Brain microvascular endothelial cell (primary cell): ENCODE measurements around the gene ASGR1.

Experiments
- DNase-seq: peaks from one replicate; pipeline ENCODE4 v3.0.0-alpha.2; 2020
- H3K27ac ChIP-seq: fragments of 250-450 bp; sonication (Bioruptor Pico); 2 replicates; pipeline ENCODE4 v1.5.1; 2020; ENCODE audit warnings: mild to moderate bottlenecking, moderate library complexity
- H3K27me3 ChIP-seq: fragments of 250-450 bp; sonication (Bioruptor Pico); replicated peaks from 2 replicates; pipeline ENCODE4 v1.5.1; 2020; ENCODE audit warnings: mild to moderate bottlenecking
- H3K36me3 ChIP-seq: fragments of 250-450 bp; sonication (Bioruptor Pico); replicated peaks from 2 replicates; pipeline ENCODE4 v1.5.1; 2020; ENCODE audit warnings: mild to moderate bottlenecking
- H3K4me3 ChIP-seq: 2 replicates; pipeline ENCODE4 v1.5.1; 2011; ENCODE audit warnings: low read depth, mild to moderate bottlenecking, control low read depth, low read length, moderate library complexity
- CTCF ChIP-seq: IDR thresholded peaks from 2 replicates; pipeline ENCODE4 v1.5.1; 2011; ENCODE audit warnings: low read depth, mild to moderate bottlenecking, moderate library complexity, low read length, control low read depth, inconsistent platforms; ENCODE audit errors: missing control alignments
- in situ Hi-C: cut with HindIII; loops from 2 replicates; pipeline ENCODE4 v1.10.0; 2017; ENCODE audit warnings: low sequenced_read_pairs, low pct_ligation_motif_present

The ASGR1 gene

DNA sequence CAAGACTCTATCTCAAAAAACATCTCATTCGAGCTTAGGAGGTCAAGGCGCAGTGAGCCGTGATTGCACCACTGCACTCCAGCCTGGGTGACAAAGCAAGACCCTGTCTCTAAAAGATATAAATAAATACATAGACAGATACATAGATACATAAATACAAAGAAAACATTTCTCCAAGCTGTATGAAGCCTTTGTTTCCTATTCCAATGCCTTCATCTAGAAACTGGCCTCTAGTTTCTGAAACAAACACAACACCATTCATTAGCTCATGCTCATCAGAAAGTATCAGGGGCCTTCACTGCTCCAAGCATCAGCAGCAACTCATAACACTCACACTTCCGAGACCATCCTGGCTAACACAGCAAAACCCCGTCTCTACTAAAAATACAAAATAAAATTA lies 54.2 kb downstream of the ASGR1 start:
- no peaks in the 10 kb centered on the region for H3K36me3 ChIP-seq
- in situ Hi-C loops, result no loop called here
- peaks cover 2% of the 10 kb centered on the region for H3K27me3 ChIP-seq
- no peak for TF ChIP-seq CTCF
- H3K4me3 ChIP-seq, result no peak overlapping the region
- DNase-seq, result no peak
- H3K27ac ChIP-seq, result no peak overlapping the region

DNA sequence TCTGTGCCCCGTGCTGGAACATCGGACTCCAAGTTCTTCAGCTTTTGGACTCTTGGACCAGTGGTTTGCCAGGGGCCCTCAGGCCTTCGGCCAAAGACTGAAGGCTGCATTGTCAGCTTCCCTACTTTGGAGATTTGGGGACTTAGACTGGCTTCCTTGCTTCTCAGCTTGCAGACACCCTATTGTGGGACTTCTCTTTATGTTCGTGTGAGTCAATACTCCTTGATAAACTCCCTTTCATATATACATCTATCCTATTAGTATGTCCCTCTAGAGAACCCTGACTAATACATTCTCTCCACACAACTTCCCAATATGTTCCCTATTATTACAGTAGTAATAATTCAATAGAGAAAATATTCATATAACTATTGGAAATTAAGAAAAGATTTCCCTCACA lies 55.3 kb downstream of the ASGR1 start:
- no peak for TF ChIP-seq CTCF
- Histone ChIP-seq H3K4me3 (no peak overlapping the region), H3K36me3 (no peaks in the 10 kb centered on the region), H3K27ac (no peak overlapping the region), H3K27me3 (peaks cover 4% of the 10 kb centered on the region)
- in situ Hi-C loops, result no loop called here
- DNase-seq, result no peak
